Vein endothelial cell (primary cell): ENCODE measurements around the gene KIAA1143. TPM values are rescaled to one million over a fixed set of nuclear protein-coding genes. Genes with fewer than 3 reads are reported as not detected.

Source experiments
- total RNA-seq: library from RNA; depleted of rRNA; stranded (reverse); fragments of >200 nt; gene quantifications from 2 replicates; pipeline ENCODE4 v1.2.3, GENCODE V29; 2012

The KIAA1143 gene
- 22.5 and 26.2 TPM in 2 replicates for total RNA-seq

GRCh38 chr3:44761424-44762169 is at the start of gene KIAA1143, which contains the start of gene KIF15:
KIAA1143 (minus strand) TSS chr3:44761619; CDS start chr3:44761602, 17 bp downstream.
KIF15 (plus strand) TSS chr3:44761794; CDS start chr3:44761866, 72 bp downstream.

GRCh38 chr3:44729384-44729910 is 32.0 kb downstream of the KIAA1143 start, which contains the start of gene ZNF501:
ZNF501 (plus strand) TSS chr3:44729635; CDS start chr3:44734422, 4,787 bp downstream.

GRCh38 chr3:44712455-44713075 is 48.9 kb downstream of the KIAA1143 start, which contains the start of gene ZNF502:
ZNF502 (plus strand) TSS chr3:44712660; CDS start chr3:44720262, 7,602 bp downstream.

Other genes starting within 250 kb of the KIAA1143 start
- gene ZKSCAN7, start 206.4 kb downstream of the KIAA1143 start, total RNA-seq: 1.4 and 1.6 TPM in 2 replicates
- gene ZNF660, start 176.7 kb downstream of the KIAA1143 start, total RNA-seq: 0.65 and 1.4 TPM in 2 replicates
- 9.8 and 11.4 TPM in 2 replicates for gene ZNF197, start 136.6 kb downstream of the KIAA1143 start, total RNA-seq
- 22.9 and 27.0 TPM in 2 replicates for gene ZNF35, start 112.9 kb downstream of the KIAA1143 start, total RNA-seq
- 4.9 and 5.9 TPM in 2 replicates for gene ZNF502, start 49.0 kb downstream of the KIAA1143 start, total RNA-seq
- 4.6 and 6.5 TPM in 2 replicates for gene ZNF501, start 32.0 kb downstream of the KIAA1143 start, total RNA-seq
- 6.2 and 8.8 TPM in 2 replicates for gene KIF15, start 175 bp upstream of the KIAA1143 start, total RNA-seq
- gene TMEM42, start 100.3 kb upstream of the KIAA1143 start, total RNA-seq: 5.7 and 11.1 TPM in 2 replicates
- gene TGM4, start 113.0 kb upstream of the KIAA1143 start, total RNA-seq: 0.10 and 0.33 TPM in 2 replicates
- 84.4 and 89.5 TPM in 2 replicates for gene ZDHHC3, start 214.6 kb upstream of the KIAA1143 start, total RNA-seq
- gene EXOSC7, start 214.6 kb upstream of the KIAA1143 start, total RNA-seq: 31.4 and 33.0 TPM in 2 replicates